Stimulated activated CD8-positive, alpha-beta memory T cell treated with anti-CD3 and anti-CD28 coated beads, Interleukin-12 subunit alpha, Interleukin-12 subunit beta, amount 100 ng/mL, for 24 hours (primary cell): ENCODE results near the gene WASF3.
A peak's percentile ranks its signal among the peaks of the same experiment; 100 is the strongest.

Source experiments
- DNase-seq: peaks from one replicate; pipeline ENCODE4 v3.0.0-alpha.2; 2020; ENCODE audit errors: extremely low read depth

Gene WASF3

DNA sequence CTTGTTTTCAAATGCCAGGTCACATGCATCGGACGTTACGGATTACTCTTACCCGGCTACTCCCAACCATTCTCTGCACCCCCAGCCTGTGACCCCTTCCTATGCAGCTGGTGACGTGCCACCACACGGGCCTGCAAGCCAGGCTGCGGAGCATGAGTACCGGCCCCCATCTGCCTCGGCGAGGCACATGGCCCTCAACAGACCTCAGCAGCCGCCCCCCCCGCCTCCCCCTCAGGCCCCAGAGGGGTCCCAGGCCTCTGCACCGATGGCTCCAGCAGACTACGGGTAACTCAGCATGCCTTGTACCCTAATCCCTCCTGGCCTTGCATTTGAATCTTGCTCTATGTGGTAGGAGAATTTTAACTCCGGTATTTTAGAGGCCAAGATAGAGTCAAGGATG is 123.6 kb downstream of the WASF3 start:
- DNase-seq = no peak

DNA sequence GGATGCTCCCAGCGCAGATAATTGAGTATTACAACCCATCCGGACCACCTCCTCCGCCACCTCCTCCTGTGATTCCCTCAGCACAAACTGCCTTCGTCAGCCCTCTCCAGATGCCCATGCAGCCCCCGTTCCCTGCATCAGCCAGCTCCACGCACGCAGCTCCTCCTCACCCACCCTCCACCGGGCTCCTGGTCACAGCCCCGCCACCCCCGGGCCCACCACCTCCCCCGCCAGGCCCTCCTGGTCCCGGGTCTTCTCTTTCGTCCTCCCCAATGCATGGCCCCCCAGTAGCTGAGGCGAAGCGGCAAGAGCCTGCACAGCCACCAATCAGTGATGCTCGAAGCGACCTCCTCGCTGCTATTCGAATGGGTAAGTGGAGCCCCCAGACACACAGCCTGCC is 125.1 kb downstream of the WASF3 start:
- DNase-seq = no peak

DNA sequence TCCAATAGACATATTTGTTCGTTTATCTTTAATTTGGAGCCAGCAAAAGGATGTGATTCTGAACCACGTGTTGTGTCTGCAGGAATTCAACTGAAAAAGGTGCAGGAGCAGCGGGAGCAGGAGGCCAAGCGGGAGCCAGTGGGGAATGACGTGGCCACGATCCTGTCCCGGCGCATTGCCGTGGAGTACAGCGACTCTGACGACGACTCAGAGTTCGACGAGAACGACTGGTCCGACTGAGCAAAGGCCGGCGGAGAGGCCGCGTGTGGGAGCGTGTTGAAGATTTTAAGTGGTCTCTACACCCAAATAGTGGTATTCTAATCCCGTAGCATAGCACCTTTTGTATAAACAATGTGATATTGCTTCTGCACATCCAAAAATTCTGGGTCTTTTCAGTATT is 128.1 kb downstream of the WASF3 start:
- DNase-seq = no peak

DNA sequence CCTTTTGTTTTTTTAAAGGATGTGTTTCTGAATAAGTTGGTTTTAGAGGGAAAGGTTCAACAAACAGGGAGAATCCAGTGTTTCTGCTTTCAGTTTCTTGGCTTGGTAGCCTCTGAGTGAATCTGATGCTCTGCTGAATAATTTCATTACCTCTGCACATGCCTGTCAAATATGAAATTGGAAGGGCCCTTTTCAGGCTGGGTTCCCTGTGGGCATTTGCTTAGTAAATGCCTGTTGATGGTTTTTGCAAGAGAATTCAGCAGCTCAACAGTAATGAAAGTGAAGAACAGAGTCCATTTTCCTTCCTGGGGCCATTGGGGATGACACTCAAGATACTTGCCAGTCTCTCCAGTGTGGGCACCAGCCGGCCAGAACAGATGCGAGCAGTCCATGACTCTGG is 128.8 kb downstream of the WASF3 start:
- no peak for DNase-seq

DNA sequence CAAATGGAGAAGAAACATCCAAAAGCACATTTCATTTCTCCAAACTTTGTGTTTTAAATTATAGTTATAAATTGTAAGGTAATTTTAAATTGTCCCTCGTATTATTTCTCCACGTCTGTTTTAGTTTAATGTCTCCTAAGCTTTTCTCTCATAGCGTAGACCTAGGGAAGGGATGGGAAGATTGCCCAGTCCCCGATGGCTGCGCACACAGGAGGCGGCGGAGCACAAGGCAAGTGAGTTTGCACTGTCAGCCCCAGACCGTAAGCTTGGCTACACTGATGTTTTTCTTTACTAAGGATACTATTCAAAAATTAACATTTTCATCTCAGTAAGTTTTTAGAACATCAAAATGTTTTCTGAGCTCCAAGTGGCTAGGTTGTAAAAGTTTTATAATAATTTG is 130.8 kb downstream of the WASF3 start:
- DNase-seq = no peak

DNA sequence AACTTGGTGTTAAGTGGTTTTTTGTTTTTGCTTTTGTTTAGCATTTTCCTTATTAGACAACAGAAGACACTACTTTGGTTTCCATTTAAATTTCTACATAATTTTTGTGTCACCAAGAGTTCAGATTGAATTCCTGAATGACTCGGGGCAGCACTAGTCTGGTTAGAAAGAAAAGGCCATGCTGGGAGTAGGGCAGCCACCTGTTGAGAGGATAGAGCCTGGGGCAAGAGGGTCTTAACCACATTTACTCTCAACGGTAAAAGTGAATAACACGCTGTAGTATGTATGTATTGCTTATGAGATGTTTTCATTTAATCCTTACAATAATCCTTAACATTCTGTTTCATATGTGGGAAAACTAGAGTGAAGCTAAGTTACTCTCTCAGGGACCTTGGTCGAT is 131.5 kb downstream of the WASF3 start:
- no peak for DNase-seq

DNA sequence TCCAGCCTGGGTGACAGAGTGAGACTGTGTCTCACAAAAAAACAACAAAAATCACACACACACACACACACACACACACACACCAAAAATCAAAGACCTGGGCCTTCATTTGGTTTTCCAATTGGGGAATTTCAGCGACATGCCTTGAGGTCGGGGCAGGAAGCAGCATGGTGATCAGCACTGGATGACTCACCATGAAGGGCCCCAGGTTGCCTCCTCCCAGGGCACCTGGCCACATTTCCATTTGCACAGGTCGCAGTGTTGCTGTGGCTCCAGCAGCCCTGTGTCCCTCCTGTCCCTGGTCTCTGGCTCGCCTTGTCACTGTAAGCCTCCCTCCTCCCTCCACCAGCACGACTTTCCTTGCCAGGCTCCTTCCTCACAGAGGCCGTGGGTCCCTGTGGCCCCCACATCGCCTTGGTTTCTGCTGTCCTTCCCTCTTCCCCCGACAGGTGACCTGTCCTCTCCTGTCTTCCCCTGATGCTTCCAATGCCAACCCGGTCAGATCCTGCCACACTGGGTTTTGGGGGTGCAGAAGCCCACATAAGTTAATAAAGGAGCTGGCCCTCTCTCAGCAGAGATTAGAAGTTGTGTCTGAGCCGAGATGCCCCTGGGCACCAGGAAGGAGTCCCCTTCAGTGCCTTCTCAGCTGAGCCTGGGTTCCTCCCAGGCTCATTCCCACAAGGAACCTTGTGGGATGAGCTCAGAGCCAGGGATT is 136.4 kb downstream of the WASF3 start:
- DNase-seq = no peak

DNA sequence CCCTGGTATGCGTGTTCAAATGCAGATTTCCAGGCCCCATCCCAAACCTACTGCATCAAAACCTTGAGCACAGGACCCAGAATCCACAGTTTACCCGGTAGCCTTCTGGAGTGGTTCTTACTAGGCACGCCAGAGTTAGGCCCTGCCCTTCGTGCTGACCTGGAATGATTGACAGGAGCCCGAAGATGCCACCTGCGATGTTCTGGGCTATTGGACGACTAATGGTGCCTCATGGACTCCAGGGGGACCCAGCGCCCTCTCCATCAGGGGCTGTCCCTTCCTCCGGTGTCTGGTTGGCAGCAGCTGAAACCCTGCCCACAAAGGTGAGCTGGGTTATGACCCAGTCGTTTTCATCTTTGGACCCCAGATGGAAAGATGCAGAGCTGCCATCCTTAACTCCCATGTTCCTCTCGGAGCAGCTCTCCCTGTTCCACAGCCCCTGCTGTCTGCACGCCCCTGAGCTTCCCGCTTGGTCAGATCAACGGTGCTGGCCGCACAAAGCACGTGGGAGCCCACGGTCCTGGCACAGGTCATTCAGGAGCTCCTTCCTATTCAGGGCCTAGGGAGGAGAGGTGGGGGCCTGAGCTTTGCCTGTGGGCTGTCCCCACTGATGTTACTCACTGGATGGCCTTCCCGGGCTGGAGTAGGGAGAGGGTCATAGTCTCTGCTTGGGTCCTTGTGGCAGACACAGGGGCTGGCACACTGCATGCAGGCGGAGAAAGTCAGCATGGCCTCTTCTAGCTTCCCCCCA is 137.3 kb downstream of the WASF3 start:
- no peak for DNase-seq

DNA sequence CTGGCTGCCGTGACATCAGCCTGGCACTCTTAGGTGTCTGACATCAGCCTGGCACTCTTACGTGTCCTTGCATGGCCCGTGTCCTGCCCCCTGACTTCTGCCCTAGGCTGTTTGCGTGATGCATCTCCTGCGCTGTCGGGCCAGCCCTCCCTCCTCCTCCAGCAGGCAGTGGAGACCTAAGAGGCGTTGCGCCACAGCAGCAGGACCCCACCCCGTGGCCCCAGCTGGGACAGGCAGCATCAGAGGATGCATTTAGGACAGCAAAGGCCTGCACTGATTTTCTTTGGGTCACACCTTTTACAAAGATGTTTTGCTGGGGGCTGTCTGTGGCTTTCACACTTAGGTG is 137.8 kb downstream of the WASF3 start:
- no peak for DNase-seq

DNA sequence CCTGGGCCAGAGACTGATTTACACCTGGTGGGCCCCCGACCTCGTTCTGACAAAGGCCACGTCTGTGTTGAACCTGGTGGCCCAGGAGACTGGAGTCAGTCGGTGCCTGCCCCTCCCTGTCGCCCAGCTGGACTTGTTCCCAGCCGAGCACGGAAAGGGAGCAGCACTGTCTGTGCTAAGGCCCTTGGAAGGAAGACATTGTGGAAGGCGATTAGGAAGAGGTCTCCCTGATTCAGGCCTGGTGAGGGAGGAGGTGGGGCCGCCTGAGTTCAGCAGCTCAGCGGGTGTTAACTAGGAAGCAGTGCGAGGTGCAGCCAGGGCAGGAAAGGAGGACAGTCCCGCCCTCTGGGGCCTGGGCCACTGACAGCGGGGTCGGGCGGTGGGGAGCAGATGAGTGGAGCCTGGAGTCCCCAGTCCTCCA is 138.4 kb downstream of the WASF3 start:
- no peak for DNase-seq

DNA sequence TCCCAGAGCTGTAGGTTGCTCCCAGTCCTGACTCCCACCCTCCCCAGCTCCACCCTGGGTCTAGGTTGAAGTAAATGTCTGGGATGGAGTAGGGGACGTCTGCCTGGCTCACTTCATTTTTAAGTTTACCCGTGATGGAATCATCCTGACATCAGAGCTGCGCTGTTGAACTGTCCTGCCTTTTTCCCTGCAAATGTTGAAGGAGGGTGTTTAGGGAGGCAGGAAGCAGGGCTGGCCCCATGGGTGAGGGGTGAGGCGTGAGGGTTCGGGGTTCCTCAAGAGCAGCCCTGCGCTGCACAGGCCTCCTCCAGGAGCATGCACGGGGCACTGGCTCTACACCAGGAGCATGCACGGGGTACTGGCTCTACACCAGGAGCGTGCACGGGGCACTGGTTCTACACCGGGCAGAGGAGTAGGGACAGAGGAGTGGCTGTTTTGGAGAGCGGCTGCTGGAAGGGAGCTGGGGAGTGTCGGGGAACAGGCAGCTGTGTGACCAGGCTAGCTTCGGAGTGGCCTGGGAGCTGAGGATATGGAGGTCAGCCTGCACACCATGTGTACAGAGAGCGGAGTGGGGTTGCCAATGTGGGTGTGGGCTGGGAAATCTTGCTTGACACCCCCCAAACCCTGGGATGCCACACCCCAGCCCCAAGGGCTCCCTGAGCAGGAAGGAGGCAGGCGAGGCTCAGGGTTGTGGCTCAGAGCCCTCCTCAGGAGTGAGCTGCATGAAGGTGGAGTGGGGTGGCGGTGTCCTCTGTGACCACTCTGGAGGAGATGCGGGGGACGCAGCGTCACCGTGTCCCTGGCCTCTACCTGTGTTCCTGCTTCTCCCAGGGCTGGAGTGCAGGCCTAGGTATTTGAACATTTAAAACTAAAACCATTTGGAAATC is 139.8 kb downstream of the WASF3 start:
- no peak for DNase-seq

DNA sequence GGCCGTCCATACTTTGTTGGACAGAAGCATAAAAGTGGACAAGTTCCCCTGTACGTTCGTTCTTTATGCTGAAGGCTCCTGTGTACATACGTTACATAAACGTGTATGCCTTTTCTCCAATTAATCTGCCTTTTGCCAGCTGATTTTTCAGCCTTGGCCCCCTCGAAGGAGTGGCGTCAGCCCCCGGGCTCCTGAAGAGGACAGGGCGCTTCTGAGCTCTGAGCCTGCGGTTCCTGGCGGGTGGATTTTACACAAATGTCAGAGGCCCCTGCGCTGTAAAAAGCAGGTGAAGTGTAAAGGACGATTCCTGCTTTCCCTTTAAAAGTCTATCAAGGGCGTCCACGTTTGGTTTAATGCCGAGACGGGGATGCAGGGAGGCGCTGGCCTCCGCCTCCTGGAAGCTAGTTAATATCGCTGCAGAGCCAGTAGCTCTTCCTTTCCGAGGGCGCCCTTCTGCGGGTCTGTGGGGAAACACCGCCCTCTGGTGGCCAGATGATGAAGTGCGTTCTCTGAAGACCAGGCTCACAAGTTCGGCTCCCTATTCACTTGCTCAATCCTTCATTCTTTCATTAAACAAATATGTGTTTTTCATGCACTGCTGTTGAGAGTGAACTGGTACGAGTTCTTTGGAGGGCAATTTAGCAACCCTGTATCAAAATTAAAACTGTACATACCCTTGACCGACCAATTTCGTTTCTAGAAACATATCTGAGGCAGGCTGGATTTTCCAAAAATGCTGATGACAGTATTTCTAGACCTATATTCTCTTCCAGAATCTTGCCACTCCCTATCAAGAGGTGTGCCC is 141.1 kb downstream of the WASF3 start:
- DNase-seq = peak; percentile 42

DNA sequence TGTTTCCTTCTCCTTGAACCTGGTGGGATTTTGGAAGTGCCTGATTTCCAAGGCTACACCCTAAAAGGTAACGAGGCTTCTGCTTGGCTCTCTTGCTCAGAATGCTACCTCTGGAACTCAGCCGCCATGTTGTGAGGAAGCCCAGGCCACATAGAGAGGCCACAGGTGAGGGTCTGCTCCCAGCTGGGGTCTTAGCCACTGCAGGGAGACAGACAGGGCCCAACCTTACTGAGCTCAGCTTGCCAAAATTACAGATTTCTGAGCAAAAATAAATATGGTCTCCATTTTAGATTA is 141.7 kb downstream of the WASF3 start:
- no peak for DNase-seq

DNA sequence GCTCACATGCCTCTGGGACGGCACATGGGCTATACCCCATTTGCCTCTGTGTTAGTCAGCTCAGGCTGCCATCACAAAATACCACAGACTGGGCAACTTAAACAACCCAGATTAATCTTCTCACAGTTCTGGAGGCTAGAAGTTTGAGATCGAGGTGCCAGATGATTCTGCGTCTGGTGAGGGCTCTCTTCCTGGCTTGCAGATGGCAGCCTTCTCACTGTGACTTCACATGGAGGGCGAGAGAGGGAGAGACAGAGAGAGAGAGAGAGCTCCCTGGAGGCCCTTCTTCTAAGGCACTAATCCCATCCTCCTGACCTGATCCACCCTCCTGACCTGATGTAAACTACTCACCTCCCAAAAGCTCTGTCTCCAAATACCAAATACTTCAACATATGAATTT is 148.1 kb downstream of the WASF3 start:
- no peak for DNase-seq

DNA sequence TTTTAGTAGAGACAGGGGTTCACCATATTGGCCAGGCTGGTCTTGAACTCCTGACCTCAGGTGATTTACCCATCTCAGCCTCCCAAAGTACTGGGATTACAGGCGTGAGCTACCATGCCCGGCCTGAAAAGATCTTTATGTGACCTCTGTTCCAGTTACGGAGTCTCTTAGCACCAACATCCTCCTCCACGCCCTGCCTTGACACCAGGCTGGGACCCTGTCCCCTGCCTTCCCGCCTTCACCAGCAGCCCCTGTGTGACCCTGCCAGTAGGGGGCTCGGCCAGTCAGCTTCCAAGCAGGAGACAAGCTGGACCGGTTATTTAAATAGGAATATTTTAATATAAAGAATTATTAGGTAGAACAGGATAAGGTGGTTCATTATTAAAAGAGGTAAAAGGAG is 148.9 kb downstream of the WASF3 start:
- no peak for DNase-seq

DNA sequence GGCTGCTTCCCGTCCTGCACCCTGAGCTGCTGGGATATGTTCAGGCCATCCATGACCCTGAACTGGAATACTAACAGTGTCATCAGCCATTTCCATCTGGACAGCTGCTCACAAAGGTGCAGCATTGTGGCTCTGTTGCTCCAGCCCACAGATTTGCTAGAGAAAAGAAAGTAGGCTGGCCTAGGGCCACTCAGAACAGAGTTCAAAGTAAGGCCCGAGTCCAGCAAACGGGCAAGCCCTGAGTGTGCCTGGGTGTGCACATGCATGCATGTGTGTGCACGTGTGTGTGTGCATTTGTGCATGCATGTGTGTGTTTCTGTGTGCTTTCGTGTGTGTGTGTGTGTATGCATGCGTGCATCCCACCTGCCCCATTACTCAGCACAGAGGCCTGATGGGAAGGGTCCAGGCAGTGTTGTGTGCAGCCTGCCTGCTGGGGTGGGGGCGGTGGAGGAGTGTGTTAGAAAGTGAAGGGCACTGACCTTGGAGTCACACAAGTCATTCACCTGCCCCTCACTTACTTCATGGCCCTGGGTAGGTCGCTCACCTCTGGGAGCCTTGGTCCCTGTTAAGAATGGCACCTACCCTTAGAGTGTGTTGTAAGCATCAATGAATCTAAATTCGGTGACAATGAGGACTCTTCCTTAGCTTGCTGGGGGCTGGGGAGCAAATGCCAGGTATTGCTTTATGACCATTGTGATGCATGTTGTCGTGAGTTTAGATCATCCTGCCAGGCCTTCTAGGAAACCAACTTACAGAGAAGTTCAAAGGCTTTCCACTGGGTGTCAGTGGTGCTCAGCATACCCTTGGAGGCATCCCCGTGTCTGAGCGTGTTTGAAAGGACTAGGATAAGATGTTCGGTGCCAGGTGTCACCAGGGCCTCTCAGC is 149.9 kb downstream of the WASF3 start:
- DNase-seq = no peak

DNA sequence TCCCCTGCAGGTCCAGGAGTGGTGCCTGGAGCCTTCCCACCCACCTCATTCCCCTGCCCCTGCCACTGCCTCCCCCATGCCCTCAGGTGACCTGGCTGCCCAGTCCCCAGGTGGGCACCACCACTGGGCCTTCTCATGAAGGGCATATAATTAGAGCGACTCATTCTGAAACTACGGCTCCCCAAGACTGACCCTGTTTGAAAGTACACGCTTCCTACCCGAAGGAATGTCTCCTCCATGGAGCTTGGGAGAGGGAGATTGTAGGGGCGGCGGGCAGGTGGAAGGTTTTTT is 150.5 kb downstream of the WASF3 start:
- no peak for DNase-seq

DNA sequence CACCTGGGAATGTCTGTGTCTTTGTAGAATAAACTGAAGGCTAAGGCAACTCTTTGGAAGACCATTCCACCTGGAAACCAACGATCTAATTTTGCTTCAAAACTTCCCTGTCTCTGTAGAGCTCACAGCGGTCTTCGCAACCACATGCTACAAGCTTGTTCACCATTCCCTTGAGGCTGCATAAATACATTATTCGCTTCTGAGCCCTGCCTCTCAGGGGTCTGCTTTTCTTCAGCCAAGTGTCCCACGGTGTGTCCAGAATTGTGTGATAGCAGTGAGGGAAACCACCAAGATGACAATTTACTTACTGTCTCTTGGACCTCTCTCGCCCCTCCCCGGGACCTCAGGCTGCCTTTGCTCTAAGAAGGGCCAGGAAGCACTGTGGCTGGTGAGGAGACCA is 152.0 kb downstream of the WASF3 start:
- no peak for DNase-seq

DNA sequence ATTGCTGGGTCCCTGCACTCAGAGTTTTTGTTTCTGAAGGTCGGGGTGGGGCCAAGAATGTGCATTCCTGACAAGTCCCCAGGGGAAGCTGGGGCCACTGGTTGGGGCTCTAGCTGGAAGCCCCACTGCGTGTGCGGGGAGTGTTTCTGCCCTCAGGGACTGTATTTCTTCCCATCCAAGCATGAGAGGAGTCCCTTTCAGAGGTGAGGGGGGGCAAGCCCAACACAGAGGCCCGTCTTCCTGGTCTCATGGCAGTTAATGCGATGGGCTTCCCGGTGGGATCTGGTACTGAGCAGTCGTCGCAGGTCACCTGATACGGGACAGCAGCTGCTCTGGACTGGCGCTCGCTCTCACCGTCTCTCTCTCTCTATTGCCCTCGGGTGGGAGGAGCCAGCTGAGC is 152.7 kb downstream of the WASF3 start:
- DNase-seq = no peak

DNA sequence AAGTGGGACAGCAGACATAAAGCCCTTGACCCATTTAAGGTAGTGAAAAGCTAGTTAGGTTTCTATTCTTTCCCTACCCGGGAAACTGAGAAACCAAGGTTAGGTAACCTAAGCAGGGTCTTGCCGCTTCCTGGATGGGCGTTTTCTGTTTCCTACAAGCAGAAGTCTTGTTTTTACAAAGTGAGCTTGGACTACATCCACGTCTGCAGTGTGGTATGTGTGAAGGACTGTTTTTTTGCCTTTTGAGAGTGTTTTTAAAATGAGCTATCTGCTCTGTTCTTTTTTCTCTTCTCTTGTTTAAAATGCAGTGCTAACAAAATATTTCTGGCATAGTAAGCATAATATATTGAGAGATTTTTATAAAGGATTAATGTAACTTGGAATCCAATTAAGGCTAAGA is 153.7 kb downstream of the WASF3 start:
- DNase-seq = no peak

DNA sequence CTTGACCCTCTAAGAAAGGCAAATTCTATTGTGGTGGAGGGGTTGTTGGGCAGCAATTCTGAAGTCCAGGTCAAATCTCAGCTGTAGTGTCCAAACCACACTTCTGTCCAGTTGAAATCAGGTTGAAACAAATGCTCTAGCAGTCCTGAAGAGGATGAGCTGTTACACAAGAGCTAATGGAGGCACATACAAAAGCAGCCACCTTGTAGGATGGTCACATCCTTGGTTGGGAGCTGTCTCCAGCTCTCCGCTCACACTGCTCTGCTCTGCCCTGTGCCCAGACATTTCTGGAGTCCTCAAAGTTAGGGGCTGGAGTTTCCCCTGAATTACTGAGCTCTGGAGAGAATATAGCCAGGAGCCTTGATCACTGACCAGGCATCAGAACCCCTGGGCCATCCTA is 155.9 kb downstream of the WASF3 start:
- DNase-seq = no peak
